HG03045 (cell line): ENCODE data around the gene GCDH.
"Not testable (repeated sequence)": the region's sequence is repeated elsewhere in the genome, so short reads cannot be mapped to it uniquely, and the experiment has no call there.

Experiments used
- ATAC-seq: cut with Tn5 transposase; IDR thresholded peaks from one replicate; pipeline ENCODE4 v1.9.1; 2021; ENCODE audit warnings: mild to moderate bottlenecking, moderate library complexity; ENCODE audit not compliant: unreplicated experiment

Gene GCDH

GRCh38 chr19:12890787-12891552 is at the start of gene GCDH:
GCDH (plus strand) TSS chr19:12891160; CDS start chr19:12891305, 145 bp downstream.
- ATAC-seq: peak; percentile 92

DNA sequence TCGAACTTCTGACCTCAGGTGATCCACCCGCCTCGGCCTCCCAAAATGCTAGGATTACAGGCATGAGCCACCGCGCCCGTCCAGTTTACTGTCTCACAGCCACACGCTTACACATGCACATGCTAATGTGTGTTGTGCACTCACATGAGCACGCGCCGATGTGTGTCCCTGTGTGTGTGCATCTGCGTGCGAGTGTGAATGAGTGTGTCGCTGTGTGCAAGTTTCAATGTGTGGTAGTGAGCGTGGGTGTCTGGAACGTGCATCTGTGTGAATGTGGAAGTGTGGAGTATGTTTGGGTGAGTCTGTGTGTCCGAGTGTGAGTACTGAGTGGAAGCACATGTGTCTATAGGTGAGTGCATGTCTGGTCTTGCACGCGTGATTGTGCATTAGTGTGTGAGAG is 48.4 kb upstream of the GCDH start:
- ATAC-seq: no peak

DNA sequence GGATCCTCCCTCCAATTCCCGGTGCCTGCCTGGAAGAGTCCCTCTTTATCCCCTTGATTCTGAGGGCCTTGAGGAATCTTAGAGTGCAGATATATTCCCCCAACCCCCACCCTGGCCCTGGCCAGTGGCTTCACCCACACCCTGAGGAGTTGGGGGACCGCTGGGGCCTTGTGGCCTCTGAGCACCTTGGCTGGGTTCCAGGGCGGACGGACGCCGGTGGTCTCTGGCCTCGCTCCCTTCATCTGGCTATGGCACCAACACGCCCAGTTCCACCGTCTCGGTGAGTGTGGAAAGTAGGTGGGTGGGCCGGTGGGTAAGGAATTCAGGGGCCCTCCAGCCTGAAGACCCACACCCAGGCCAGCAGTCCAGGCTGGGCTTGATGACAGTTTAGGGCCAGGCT is 47.6 kb upstream of the GCDH start:
- no peak for ATAC-seq

DNA sequence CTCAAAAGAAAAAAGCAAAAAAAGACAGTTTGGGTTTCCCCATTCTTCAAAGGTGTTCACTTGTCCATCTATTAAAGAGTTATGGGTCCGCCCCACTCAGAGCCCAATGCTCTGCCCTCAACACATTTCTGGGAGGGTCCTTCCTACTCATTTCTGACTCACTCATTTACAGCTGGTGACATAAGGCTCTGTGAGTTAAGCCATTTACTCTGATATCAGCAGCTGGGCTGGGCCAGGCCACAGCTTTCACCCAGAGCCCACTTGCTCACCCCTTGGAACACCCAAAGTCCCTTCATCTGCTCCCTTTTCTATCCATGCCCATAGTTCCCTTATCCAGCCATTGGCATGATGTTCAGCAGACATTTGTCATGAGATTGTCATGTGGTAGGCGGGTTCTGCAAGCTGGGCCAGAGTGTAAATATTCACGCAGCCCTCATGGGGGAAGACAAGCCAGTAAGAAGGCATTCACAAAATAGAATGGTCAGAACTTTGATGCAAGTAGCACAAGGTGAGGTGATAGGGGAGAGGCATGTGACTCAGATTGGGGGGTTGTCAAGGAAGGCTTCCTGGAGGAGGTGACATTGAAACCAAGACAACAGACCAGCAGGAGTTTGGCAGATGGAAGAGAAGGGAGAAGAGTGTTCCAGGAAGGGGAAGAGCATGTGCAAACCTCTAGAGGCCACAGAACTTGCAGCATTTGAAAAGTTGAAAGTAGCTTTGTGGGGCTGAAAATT is 46.8 kb upstream of the GCDH start:
- ATAC-seq: no peak

DNA sequence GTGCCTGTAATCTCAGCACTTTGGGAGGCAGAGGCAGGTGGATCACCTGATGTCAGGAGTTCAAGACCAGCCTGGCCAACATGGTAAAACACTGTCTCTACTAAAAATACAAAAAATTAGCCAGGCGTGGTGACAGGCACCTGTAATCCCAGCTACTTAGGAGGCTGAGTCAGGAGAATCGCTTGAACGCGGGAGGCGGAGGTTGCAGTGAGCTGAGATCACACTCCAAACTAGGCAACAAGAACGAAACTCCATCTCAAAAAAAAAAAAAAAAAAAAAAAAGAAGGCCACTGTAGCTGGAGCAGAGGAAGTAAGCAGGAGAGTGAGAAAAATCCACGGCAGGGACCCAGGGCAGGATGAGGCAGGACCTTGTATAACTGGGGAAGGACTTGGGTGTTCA is 44.3 kb upstream of the GCDH start:
- ATAC-seq: not testable (repeated sequence)

DNA sequence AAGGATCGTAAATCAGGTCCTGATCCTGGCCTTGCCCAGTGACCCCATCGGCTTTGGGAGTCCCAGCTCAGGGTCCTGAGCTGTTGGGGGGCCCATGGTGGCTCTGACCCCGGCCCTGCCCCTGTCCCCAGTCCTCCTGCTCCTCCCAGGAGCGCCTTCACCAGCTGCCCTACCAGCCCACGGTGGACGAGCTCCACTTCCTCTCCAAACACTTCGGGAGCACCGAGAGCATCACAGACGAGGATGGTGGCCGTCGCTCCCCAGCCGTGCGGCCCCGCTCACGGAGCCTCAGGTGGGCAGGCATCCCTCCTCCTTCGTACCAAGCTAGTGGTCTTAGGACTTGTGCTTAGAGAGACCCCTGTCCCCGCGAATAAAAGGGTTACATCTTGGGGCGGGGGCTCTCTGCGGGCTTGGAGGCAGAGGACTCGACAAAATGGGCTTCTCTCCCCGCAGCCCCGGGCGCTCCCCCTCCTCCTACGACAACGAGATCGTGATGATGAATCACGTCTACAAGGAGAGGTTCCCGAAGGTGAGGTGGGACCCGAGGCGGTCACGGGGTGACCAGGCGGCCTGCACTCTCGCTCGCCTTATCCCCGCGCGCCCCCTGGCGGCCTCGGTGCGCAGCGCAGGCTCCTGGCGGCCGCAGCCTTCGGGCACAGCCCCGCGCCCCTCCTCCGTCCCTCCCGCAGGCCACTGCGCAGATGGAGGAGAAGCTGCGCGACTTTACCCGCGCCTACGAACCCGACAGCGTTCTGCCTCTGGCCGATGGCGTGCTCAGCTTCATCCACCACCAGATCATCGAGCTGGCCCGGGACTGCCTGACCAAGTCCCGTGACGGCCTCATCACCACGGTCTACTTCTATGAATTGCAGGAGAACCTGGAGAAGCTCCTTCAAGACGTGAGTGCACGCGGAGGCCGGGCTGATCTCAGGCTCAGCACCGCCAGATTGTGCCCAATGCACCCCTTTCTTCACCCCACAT is 43.5 kb upstream of the GCDH start:
- no peak for ATAC-seq

DNA sequence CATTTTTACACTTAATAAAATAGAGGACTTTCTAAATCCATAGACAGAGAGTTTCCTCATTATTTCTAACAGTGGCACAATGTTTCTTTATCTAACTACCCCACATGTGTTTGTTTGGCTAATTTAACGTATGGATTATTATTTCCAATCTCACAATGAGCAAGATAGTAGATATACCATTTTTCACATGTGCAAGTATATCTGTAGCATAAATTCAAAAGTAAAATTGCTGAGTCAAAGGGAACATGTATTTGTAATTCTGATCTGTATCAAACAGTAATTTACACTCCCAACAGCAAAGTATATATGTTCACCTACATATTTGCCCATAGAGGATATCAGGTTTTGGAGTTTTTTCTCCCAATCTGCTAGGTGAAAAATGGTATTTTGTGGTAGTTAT is 34.3 kb upstream of the GCDH start:
- no peak for ATAC-seq

DNA sequence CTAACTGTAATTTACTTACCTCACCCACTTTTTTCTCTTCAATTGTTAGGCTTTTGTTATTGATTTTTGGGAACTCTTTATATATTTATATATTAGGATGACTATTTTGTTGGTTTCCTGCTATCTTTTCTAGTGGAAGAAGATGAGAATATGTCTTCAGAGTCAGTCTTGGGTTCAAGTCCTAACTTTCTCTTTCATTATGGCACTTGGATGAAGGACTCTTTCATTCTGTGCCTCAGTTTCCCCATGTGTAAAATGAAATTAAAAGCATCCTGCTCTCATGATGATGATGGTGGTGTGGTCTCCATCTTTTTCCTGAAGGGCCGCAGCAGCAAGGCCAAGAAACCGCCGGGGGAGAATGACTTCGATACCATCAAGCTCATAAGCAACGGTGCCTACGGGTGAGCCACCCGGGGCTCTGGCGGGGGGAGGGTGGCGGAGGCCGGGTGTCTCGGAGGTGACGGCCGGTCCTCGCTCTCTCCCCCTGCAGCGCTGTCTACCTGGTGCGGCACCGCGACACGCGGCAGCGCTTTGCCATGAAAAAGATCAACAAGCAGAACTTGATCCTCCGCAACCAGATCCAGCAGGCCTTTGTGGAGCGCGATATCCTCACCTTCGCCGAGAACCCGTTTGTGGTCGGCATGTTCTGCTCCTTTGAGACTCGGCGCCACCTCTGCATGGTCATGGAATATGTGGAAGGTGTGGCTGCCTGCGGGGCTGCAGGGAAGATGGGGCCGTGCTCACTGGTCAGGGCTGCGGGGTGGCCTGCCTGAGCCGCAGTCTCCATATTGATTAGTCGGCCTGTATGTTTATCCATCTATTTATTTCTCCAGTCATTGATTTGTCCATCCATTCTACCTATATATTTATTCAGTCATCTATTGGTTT is 32.7 kb upstream of the GCDH start:
- ATAC-seq: no peak

- no peak for ATAC-seq
Measured at GRCh38 chr19:12859546-12859945, 31.4 kb upstream of the GCDH start.

GRCh38 chr19:12864143-12864542 is 26.8 kb upstream of the GCDH start:
- ATAC-seq: no peak

GRCh38 chr19:12864721-12865715 is 25.9 kb upstream of the GCDH start:
- ATAC-seq: no peak

DNA sequence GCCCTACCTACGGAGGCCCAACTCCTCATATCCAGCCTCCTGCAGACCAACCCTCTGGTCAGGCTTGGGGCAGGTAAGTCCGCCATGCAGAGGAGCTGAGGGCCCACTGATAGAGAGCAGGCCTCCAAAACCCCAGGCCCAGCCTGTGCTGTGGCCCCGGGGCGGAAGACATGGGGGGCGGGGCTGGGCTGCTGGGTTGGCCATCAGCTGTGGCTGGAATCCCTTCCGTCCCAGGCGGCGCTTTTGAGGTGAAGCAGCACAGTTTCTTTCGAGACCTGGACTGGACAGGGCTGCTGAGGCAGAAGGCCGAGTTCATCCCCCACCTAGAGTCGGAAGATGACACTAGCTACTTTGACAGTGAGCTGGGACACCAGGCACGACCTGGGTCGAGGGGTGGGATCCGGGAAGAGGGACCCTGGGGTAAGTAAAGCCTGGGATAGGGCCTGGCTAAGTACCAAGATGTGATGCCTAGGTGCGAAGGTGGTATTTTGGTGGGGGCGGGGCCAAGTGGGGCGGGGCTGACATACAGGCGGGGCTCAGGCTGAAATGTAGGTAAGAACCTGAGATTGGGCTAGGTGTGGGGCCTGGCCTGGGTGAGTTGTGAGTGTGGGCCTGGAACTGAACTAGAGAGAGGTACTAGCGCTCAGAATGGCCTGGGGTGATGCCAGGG is 25.1 kb upstream of the GCDH start:
- ATAC-seq: no peak

DNA sequence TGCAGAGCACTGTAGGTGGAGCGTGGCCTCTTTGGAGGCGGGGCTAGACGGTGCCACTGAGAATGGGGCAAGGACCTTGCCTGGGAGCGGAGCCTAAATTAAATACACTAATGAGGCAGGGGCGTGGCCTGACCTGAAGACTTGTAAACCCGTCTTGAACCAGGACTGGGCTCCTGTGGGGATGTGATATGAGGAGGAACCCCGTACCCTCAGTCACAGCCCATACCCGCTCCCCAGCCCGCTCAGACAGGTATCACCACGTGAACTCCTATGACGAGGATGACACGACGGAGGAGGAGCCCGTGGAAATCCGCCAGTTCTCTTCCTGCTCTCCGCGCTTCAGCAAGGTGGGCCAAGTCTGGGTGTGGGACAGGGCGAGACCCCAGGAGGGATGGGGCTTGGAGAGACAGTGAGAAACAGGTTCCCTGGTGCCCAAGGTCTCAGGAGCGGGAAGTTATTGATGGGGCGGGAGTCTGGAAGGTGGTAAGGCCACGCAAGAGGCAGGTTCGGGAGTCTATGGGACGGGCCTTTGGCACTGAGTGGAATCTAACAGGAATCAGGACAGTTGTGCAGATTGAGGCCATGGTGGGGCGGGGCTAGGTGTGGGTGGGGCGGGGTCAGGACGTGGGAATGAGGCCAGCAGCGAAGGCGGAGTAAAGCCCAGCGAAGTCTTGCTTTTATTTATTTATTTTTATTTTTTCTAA is 24.4 kb upstream of the GCDH start:
- ATAC-seq: no peak

- ATAC-seq: peak; percentile 65
Measured at GRCh38 chr19:12867120-12868099, 23.6 kb upstream of the GCDH start.

- no peak for ATAC-seq
Measured at GRCh38 chr19:12868540-12869112, 22.3 kb upstream of the GCDH start.

- ATAC-seq: no peak
Measured at GRCh38 chr19:12871681-12872080, 19.3 kb upstream of the GCDH start.
